Mesendoderm (in vitro differentiated cells): Measurements from ENCODE around the gene CKAP2L.

ENCODE experiments used
- DNase-seq: peaks from one replicate; pipeline ENCODE4 v3.0.0; 2013
- H2AK5ac ChIP-seq: 2 replicates; pipeline ENCODE4 v1.6.1; 2013; ENCODE audit warnings: low read length, inconsistent platforms
- H2BK120ac ChIP-seq: 2 replicates; pipeline ENCODE4 v1.6.1; 2013; ENCODE audit warnings: low read depth, mild to moderate bottlenecking, low read length, moderate library complexity, mixed read lengths
- H2BK15ac ChIP-seq: replicated peaks from 2 replicates; pipeline ENCODE4 v1.6.1; 2013; ENCODE audit warnings: low read depth, mild to moderate bottlenecking, moderate library complexity
- H2BK5ac ChIP-seq: 2 replicates; pipeline ENCODE4 v1.6.1; 2013; ENCODE audit warnings: low read length, inconsistent platforms
- H3K18ac ChIP-seq: 2 replicates; pipeline ENCODE4 v1.6.1; 2013; ENCODE audit warnings: mild to moderate bottlenecking, low read length, mixed read lengths
- H3K23ac ChIP-seq: one replicate; pipeline ENCODE4 v1.6.1; 2013; ENCODE audit warnings: low read length
- H3K27ac ChIP-seq: 2 replicates; pipeline ENCODE4 v1.5.1; 2013; ENCODE audit warnings: low read depth, mild to moderate bottlenecking, inconsistent platforms, low read length, moderate library complexity
- H3K27me3 ChIP-seq: 2 replicates; pipeline ENCODE4 v1.6.1; 2013; ENCODE audit warnings: low read length, control low read depth, mild to moderate bottlenecking, inconsistent platforms; ENCODE audit not compliant: insufficient read depth, poor library complexity
- H3K36me3 ChIP-seq: 2 replicates; pipeline ENCODE4 v1.6.1; 2013; ENCODE audit warnings: low read length, inconsistent platforms; ENCODE audit not compliant: control insufficient read depth, insufficient read depth
- H3K4ac ChIP-seq: one replicate; pipeline ENCODE4 v1.6.1; 2013; ENCODE audit warnings: low read depth, mild to moderate bottlenecking, low read length, moderate library complexity
- H3K4me1 ChIP-seq: 2 replicates; pipeline ENCODE4 v1.6.1; 2013; ENCODE audit warnings: low read depth, low read length, inconsistent platforms; ENCODE audit not compliant: control insufficient read depth
- H3K4me2 ChIP-seq: 2 replicates; pipeline ENCODE4 v1.6.1; 2013; ENCODE audit warnings: low read length
- H3K4me3 ChIP-seq: 2 replicates; pipeline ENCODE4 v1.5.1; 2013; ENCODE audit warnings: mild to moderate bottlenecking, low read length
- H3K56ac ChIP-seq: one replicate; pipeline ENCODE4 v1.6.1; 2013; ENCODE audit warnings: low read length
- H3K79me1 ChIP-seq: 2 replicates; pipeline ENCODE4 v1.6.1; 2013; ENCODE audit warnings: low read length, inconsistent platforms
- H3K79me2 ChIP-seq: 2 replicates; pipeline ENCODE4 v1.6.1; 2013; ENCODE audit warnings: mild to moderate bottlenecking, low read length; ENCODE audit not compliant: control insufficient read depth, insufficient read depth
- H3K9ac ChIP-seq: 2 replicates; pipeline ENCODE4 v1.6.1; 2013; ENCODE audit warnings: low read length, inconsistent platforms
- H4K5ac ChIP-seq: one replicate; pipeline ENCODE4 v1.6.1; 2013; ENCODE audit warnings: low read length
- H4K8ac ChIP-seq: one replicate; pipeline ENCODE4 v1.6.1; 2013; ENCODE audit warnings: low read depth, mild to moderate bottlenecking, control low read depth, low read length, moderate library complexity
- WGBS: extraction: QIAGEN DNeasy Blood & Tissue Kit; methylation state at CpG from one replicate; pipeline ENCODE4 v1.1.7; 2013; ENCODE audit warnings: low lambda C conversion rate, missing lambda C conversion rate; ENCODE audit not compliant: insufficient coverage; ENCODE audit errors: extremely low coverage; 5-methylcytosine and 5-hydroxymethylcytosine counted together

The CKAP2L gene

GRCh38 chr2:112800881-112801583, 36.6 kb upstream of the CKAP2L start:
- H4K5ac ChIP-seq = no peak overlapping the region
- no peak overlapping the region for H3K4me3 ChIP-seq
- no peak overlapping the region for H3K4ac ChIP-seq
- H2BK15ac ChIP-seq = no peak overlapping the region
- H3K79me2 ChIP-seq = no peaks in the 10 kb centered on the region
- no peaks in the 10 kb centered on the region for H3K27me3 ChIP-seq
- no peak overlapping the region for H2BK5ac ChIP-seq
- no peaks in the 10 kb centered on the region for H3K36me3 ChIP-seq
- no peak for DNase-seq
- no peak overlapping the region for H3K27ac ChIP-seq
- H4K8ac ChIP-seq = no peak overlapping the region
- H2BK120ac ChIP-seq = no peak overlapping the region
- no peak overlapping the region for H3K9ac ChIP-seq
- no peak overlapping the region for H3K23ac ChIP-seq
- no peaks in the 10 kb centered on the region for H3K4me1 ChIP-seq
- WGBS = no CpG with 5 or more reads among the region's 4 CpGs
- no peak overlapping the region for H3K4me2 ChIP-seq
- no peak overlapping the region for H2AK5ac ChIP-seq
- no peak overlapping the region for H3K56ac ChIP-seq
- H3K18ac ChIP-seq = no peak overlapping the region
- no peaks in the 10 kb centered on the region for H3K79me1 ChIP-seq

- H3K4me2 ChIP-seq = no peak overlapping the region
- no peak overlapping the region for H4K5ac ChIP-seq
- no peaks in the 10 kb centered on the region for H3K79me1 ChIP-seq
- no peaks in the 10 kb centered on the region for H3K27me3 ChIP-seq
- no peak overlapping the region for H4K8ac ChIP-seq
- H3K23ac ChIP-seq = no peak overlapping the region
- no peaks in the 10 kb centered on the region for H3K4me1 ChIP-seq
- no peak overlapping the region for H2AK5ac ChIP-seq
- no peak for DNase-seq
- H3K4me3 ChIP-seq = no peak overlapping the region
- no peak overlapping the region for H3K56ac ChIP-seq
- no CpG with 5 or more reads among the region's 8 CpGs for WGBS
- H3K9ac ChIP-seq = no peak overlapping the region
- H2BK15ac ChIP-seq = no peak overlapping the region
- no peak overlapping the region for H3K18ac ChIP-seq
- H3K79me2 ChIP-seq = no peaks in the 10 kb centered on the region
- no peak overlapping the region for H3K4ac ChIP-seq
- H3K27ac ChIP-seq = no peak overlapping the region
- H2BK120ac ChIP-seq = no peak overlapping the region
- H3K36me3 ChIP-seq = no peaks in the 10 kb centered on the region
- no peak overlapping the region for H2BK5ac ChIP-seq
These were observed 34.9 kb upstream of the CKAP2L start for GRCh38 chr2:112798979-112799975.

GRCh38 chr2:112796486-112796885, 32.1 kb upstream of the CKAP2L start:
- Histone ChIP-seq H3K27ac (no peak overlapping the region), H3K9ac (no peak overlapping the region), H3K4me1 (no peaks in the 10 kb centered on the region)

GRCh38 chr2:112795774-112796173, 31.4 kb upstream of the CKAP2L start:
- H3K18ac ChIP-seq = no peak overlapping the region
- no peak overlapping the region for H3K23ac ChIP-seq
- H4K5ac ChIP-seq = no peak overlapping the region
- no peak overlapping the region for H3K4me3 ChIP-seq
- H3K4me1 ChIP-seq = no peaks in the 10 kb centered on the region
- H2BK120ac ChIP-seq = no peak overlapping the region
- no CpG with 5 or more reads among the region's 1 CpG for WGBS
- no peaks in the 10 kb centered on the region for H3K79me2 ChIP-seq
- H2BK5ac ChIP-seq = no peak overlapping the region
- H3K36me3 ChIP-seq = no peaks in the 10 kb centered on the region
- H3K27ac ChIP-seq = no peak overlapping the region
- H3K56ac ChIP-seq = no peak overlapping the region
- no peak overlapping the region for H2BK15ac ChIP-seq
- H3K27me3 ChIP-seq = no peaks in the 10 kb centered on the region
- H4K8ac ChIP-seq = no peak overlapping the region
- H3K4ac ChIP-seq = no peak overlapping the region
- H3K4me2 ChIP-seq = no peak overlapping the region
- no peak overlapping the region for H2AK5ac ChIP-seq
- peak; percentile 80 for DNase-seq
- no peaks in the 10 kb centered on the region for H3K79me1 ChIP-seq
- H3K9ac ChIP-seq = no peak overlapping the region

More at GRCh38 chr2:112796486-112796885, 32.1 kb upstream of the CKAP2L start:
- no peaks in the 10 kb centered on the region for H3K27me3 ChIP-seq
- H2BK120ac ChIP-seq = no peak overlapping the region
- H3K18ac ChIP-seq = no peak overlapping the region
- no peaks in the 10 kb centered on the region for H3K36me3 ChIP-seq
- H3K79me1 ChIP-seq = no peaks in the 10 kb centered on the region
- H2AK5ac ChIP-seq = no peak overlapping the region
- WGBS = no CpG with 5 or more reads among the region's 1 CpG
- no peak overlapping the region for H3K4me3 ChIP-seq
- H4K8ac ChIP-seq = no peak overlapping the region
- H3K79me2 ChIP-seq = no peaks in the 10 kb centered on the region
- H3K4me2 ChIP-seq = no peak overlapping the region
- no peak for DNase-seq
- H3K4ac ChIP-seq = no peak overlapping the region
- H3K56ac ChIP-seq = no peak overlapping the region
- H2BK15ac ChIP-seq = no peak overlapping the region
- H2BK5ac ChIP-seq = no peak overlapping the region
- no peak overlapping the region for H3K23ac ChIP-seq
- H4K5ac ChIP-seq = no peak overlapping the region

- no peak overlapping the region for H3K56ac ChIP-seq
- no peaks in the 10 kb centered on the region for H3K79me2 ChIP-seq
- no peak overlapping the region for H3K4ac ChIP-seq
- no peak overlapping the region for H3K23ac ChIP-seq
- H2BK120ac ChIP-seq = no peak overlapping the region
- no CpG with 5 or more reads among the region's 3 CpGs for WGBS
- H3K9ac ChIP-seq = no peak overlapping the region
- H3K36me3 ChIP-seq = no peaks in the 10 kb centered on the region
- H3K4me2 ChIP-seq = no peak overlapping the region
- H2AK5ac ChIP-seq = no peak overlapping the region
- H2BK15ac ChIP-seq = no peak overlapping the region
- H2BK5ac ChIP-seq = no peak overlapping the region
- no peaks in the 10 kb centered on the region for H3K79me1 ChIP-seq
- H3K27me3 ChIP-seq = no peaks in the 10 kb centered on the region
- no peaks in the 10 kb centered on the region for H3K4me1 ChIP-seq
- no peak overlapping the region for H4K8ac ChIP-seq
- no peak overlapping the region for H4K5ac ChIP-seq
- no peak overlapping the region for H3K18ac ChIP-seq
- H3K4me3 ChIP-seq = no peak overlapping the region
- DNase-seq = no peak
- no peak overlapping the region for H3K27ac ChIP-seq
These were observed 30.4 kb upstream of the CKAP2L start for GRCh38 chr2:112794841-112795240.
